Measurements from ENCODE around the gene ZNF385A. TPM values are rescaled to one million over a fixed set of nuclear protein-coding genes. Genes with fewer than 3 reads are reported as not detected.
"Not testable (repeated sequence)": the region's sequence is repeated elsewhere in the genome, so short reads cannot be mapped to it uniquely, and the experiment has no call there.

Gene ZNF385A
- polyA plus RNA-seq, 1 donor, result 4.7 TPM

DNA sequence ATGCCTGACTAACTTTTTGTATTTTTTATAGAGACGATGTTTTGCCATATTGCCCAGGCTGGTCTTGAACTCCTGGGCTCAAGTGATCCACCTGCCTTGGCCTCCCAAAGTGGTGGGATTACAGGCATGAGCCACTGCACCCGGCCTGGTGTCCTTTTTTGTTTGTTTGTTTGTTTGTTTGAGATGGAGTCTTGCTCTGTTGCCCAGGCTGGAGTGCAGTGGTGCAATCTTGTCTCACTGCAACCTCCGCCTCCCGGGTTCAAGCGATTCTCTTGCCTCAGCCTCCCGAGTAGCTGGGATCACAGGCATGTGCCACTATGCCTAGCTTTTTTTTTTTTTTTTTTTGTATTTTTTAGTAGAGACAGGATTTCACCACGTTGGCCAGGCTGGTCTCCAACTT is 30.3 kb downstream of the ZNF385A start:
- H3K9me3 ChIP-seq (ENCODE audit: control insufficient read depth, low read depth, low read length); H3K4me1 ChIP-seq (ENCODE audit: control insufficient read depth, insufficient read depth, low read length); H3K27ac ChIP-seq (ENCODE audit: low read length); H3K4me3 ChIP-seq (ENCODE audit: low read length); DNase-seq; H3K27me3 ChIP-seq (ENCODE audit: control insufficient read depth, insufficient read depth, low read length): not testable (repeated sequence)
- no CpG with 5 or more reads among the region's 7 CpGs for WGBS (ENCODE audit: insufficient coverage, low lambda C conversion rate)
- H3K36me3 ChIP-seq (ENCODE audit: control insufficient read depth, insufficient read depth, low read length), result peaks cover 27% of the 10 kb centered on the region

DNA sequence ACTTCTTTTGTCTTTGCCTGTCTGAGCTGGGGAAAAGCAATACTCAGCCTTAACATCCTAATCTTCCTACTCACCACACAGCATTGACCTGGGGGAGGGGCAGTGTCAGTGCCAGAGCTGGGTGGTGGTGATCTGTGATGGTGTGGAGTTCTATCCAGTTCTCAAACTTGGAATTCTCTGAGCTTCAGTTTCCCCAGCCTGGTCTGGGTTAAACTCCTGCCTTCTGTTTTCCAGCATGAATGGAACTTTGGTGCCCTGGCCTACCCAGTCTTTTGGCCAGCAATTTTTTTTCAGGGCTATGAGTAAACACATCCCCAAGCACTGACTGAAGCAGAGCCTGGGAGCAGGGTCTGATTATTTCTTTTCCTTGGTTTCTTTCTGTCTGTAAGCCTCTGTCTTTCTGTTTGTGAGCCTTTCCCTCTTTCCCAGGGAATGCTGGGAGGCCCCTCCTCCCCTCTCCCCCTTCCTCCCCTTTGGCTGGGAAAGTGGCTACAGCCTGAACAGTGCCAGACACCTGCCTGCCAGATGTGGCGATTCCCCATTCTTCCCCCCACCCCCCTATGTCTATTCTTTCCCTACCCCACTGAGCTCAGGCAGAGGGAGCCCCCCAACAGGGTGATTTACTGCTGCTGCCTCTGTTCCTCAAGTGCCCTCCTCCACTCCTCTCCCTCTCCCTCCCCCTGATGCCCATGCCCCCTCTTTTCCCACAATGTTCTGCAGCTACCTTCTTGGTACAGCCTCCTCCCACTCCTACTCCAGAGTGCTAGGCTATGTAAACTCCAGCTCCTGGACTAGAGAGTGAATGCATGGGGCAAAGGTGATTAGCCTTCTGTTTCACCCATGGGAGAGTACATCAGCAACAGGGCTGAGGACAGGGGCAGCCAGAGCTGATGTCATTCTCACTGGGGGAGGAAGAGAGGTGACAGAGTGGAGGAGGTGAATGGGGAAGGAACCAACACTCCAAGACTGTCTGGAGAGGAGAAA is 31.4 kb downstream of the ZNF385A start:
- peak in 1 of 2 donors; percentile 66 for DNase-seq
- Histone ChIP-seq H3K27me3 (ENCODE audit: control insufficient read depth, insufficient read depth, low read length) (no peaks in the 10 kb centered on the region), H3K36me3 (ENCODE audit: control insufficient read depth, insufficient read depth, low read length) (peaks cover 36% of the 10 kb centered on the region), H3K9me3 (ENCODE audit: control insufficient read depth, low read depth, low read length) (no peaks in the 10 kb centered on the region), H3K27ac (ENCODE audit: low read length) (peak overlapping the region; percentile 53), H3K4me3 (ENCODE audit: low read length) (no peak overlapping the region), H3K4me1 (ENCODE audit: control insufficient read depth, insufficient read depth, low read length) (peaks cover 8% of the 10 kb centered on the region)
- WGBS (ENCODE audit: insufficient coverage, low lambda C conversion rate), result no CpG with 5 or more reads among the region's 1 CpG

DNA sequence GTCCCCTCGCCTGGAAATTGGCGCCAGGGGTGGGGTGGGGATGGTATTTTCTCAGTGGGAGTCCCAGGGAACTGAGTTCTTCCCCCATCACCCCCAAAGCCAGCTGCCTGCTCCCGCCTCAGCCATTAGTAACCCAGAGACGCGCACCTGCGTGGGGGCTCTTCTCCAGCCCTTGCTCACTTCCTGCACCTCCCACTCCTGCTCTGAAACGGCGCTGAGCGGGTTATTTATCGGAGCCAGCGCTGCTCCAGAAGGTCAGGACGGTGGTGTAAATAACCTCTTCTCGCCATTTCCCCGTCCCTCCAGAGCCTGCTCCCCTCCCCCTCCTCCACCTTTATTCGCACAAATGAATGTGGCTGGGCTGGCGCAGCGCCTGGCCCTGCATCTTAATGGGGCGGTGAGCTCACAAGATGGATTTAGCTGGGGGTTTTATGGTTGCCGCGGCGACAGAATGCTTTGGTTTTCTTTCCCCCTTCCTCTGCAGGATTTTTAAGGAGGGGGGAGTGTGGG is 32.5 kb downstream of the ZNF385A start:
- H3K27ac ChIP-seq (ENCODE audit: low read length), result peak overlapping the region; percentile 53
- no CpG with 5 or more reads among the region's 21 CpGs for WGBS (ENCODE audit: insufficient coverage, low lambda C conversion rate)
- H3K9me3 ChIP-seq (ENCODE audit: control insufficient read depth, low read depth, low read length), result no peaks in the 10 kb centered on the region
- no peak overlapping the region for H3K4me3 ChIP-seq (ENCODE audit: low read length)
- peak in 1 of 2 donors; percentile 69 for DNase-seq
- peaks cover 5% of the 10 kb centered on the region for H3K4me1 ChIP-seq (ENCODE audit: control insufficient read depth, insufficient read depth, low read length)
- peaks cover 46% of the 10 kb centered on the region for H3K36me3 ChIP-seq (ENCODE audit: control insufficient read depth, insufficient read depth, low read length)
- H3K27me3 ChIP-seq (ENCODE audit: control insufficient read depth, insufficient read depth, low read length), result no peaks in the 10 kb centered on the region

DNA sequence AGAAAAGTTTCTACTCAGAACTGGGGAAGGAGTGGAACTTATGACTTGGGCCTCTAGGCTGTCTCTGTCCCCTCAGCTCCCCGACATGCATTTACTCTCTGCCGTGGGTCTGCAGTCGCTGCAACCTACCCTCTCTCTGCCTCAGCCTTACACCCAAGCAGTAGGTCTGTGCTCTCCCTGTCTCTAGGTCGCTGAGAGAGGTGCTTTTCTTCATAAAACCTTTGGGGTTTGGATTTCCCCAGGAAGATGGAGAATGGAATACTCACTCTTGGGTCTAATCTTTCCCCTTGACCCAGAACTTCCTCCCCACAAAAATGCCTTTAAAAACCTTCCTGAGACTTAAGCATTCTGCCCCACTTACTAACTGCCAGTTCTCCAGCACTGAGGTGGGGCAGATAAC is 33.2 kb downstream of the ZNF385A start:
- no CpG with 5 or more reads among the region's 4 CpGs for WGBS (ENCODE audit: insufficient coverage, low lambda C conversion rate)
- peaks cover 5% of the 10 kb centered on the region for H3K4me1 ChIP-seq (ENCODE audit: control insufficient read depth, insufficient read depth, low read length)
- H3K36me3 ChIP-seq (ENCODE audit: control insufficient read depth, insufficient read depth, low read length), result peaks cover 54% of the 10 kb centered on the region
- H3K27ac ChIP-seq (ENCODE audit: low read length), result peak overlapping the region; percentile 53
- H3K9me3 ChIP-seq (ENCODE audit: control insufficient read depth, low read depth, low read length), result no peaks in the 10 kb centered on the region
- H3K27me3 ChIP-seq (ENCODE audit: control insufficient read depth, insufficient read depth, low read length), result no peaks in the 10 kb centered on the region
- no peak overlapping the region for H3K4me3 ChIP-seq (ENCODE audit: low read length)
- no peak for DNase-seq

DNA sequence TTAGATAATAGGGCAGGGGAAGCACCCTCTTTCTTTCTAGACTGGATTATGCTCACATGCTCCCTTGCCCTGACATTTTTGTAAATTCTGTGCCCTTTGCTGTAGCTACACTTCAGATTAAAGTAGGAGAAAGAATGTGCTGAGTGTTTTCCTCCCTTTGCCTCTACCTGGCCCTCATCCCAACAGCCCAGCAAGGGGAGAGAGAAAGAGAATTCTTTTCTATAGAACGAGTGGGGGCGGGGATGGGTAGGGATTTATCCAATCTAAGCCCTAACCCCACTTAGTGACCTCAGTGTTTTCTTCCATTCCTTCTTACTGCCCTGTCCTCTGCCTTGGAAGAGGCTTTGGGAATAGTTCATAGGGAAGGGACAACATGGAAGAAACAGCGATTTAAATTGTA is 33.8 kb downstream of the ZNF385A start:
- Histone ChIP-seq H3K9me3 (ENCODE audit: control insufficient read depth, low read depth, low read length) (no peaks in the 10 kb centered on the region), H3K4me3 (ENCODE audit: low read length) (no peak overlapping the region), H3K4me1 (ENCODE audit: control insufficient read depth, insufficient read depth, low read length) (peaks cover 5% of the 10 kb centered on the region), H3K36me3 (ENCODE audit: control insufficient read depth, insufficient read depth, low read length) (peaks cover 57% of the 10 kb centered on the region), H3K27ac (ENCODE audit: low read length) (no peak overlapping the region), H3K27me3 (ENCODE audit: control insufficient read depth, insufficient read depth, low read length) (no peaks in the 10 kb centered on the region)
- DNase-seq, result no peak
- no CpG with 5 or more reads among the region's 3 CpGs for WGBS (ENCODE audit: insufficient coverage, low lambda C conversion rate)

DNA sequence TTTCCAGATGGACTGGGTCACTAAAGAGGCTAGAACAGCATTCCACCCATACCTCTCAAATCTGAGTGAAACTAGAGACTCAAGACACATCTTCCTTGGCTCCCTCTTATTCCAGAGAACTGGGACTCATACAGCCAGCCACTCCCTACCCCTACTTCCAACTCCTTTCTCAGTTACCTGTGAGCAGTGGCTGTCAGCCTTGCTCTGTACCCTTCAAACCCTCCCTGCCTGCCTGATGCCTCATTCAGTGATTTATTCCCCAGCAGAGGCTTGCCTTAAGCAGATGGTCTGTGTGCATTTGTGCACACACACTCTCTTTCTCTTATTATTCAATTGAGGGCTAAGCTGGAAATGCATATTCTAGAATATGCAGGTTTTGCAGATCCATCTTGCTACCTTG is 34.9 kb downstream of the ZNF385A start:
- H3K4me3 ChIP-seq (ENCODE audit: low read length), result no peak overlapping the region
- DNase-seq, result no peak
- H3K36me3 ChIP-seq (ENCODE audit: control insufficient read depth, insufficient read depth, low read length), result peaks cover 66% of the 10 kb centered on the region
- no peaks in the 10 kb centered on the region for H3K9me3 ChIP-seq (ENCODE audit: control insufficient read depth, low read depth, low read length)
- no peaks in the 10 kb centered on the region for H3K27me3 ChIP-seq (ENCODE audit: control insufficient read depth, insufficient read depth, low read length)
- H3K27ac ChIP-seq (ENCODE audit: low read length), result no peak overlapping the region
- peaks cover 5% of the 10 kb centered on the region for H3K4me1 ChIP-seq (ENCODE audit: control insufficient read depth, insufficient read depth, low read length)

DNA sequence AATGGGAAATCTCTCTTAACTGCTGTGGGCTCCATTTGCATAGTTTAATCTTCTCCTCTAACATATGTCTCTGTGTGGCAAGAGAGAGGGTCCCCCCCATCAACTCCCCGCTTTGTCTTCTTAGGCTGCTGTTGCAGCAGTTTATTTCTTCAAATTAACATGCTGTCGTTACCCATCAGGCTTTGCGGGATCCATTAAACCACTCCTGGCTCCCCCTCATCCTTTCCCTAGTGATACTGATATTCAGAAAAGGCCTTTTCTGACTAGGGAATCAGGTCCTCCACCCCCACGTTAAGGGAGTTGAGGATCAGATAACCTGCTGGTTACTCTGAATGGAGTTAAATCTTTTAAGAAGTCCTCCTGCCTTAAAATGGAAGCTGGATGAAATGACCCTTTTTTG is 35.5 kb downstream of the ZNF385A start:
- Histone ChIP-seq H3K27me3 (ENCODE audit: control insufficient read depth, insufficient read depth, low read length) (no peaks in the 10 kb centered on the region), H3K9me3 (ENCODE audit: control insufficient read depth, low read depth, low read length) (no peaks in the 10 kb centered on the region), H3K36me3 (ENCODE audit: control insufficient read depth, insufficient read depth, low read length) (peaks cover 67% of the 10 kb centered on the region), H3K4me3 (ENCODE audit: low read length) (no peak overlapping the region), H3K4me1 (ENCODE audit: control insufficient read depth, insufficient read depth, low read length) (peaks cover 5% of the 10 kb centered on the region), H3K27ac (ENCODE audit: low read length) (no peak overlapping the region)
- no peak for DNase-seq
- 92% methylated on average over 2 of the region's 4 CpGs for WGBS (ENCODE audit: insufficient coverage, low lambda C conversion rate)

DNA sequence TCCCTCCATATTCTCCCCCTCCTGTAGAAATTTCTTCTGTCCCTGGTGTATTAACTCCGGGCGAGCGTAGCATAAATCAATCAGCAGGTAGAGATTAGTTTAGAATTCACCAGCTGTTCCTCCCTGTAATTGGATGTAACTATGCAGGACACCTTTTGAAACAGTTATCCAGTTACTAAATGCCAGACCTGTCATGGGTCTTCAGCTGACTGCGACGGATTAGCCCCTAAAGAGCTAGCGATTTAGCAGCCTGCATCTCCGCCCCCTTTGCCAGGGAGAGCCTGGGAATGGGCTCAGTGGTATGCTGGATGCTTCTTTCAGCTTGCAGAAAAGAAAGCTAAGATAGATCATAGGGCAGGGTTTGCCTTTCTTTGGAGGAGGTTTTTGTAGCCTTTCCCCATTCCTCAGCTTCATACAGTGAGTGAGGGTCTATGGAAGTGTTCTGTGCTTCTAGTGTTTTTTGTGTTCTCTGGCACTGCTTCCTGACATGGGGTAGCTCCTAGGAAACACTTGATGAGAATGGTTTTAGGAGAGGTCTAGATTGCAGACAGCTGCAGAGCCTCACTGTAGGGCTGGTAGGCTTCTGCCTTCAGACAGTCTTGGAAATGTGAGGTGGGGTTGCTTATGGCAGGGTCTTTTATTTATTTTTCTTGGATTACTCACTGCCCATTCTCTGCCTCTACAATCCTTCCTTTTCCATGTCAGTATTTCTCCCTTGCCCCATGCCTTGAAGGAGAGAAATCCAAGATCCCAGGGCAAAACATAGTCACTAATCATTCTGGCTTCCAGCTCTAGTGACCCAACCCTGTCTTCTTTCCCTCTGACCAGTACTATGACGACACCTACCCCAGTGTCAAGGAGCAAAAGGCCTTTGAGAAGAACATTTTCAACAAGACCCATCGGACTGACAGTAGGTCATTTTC is 42.9 kb downstream of the ZNF385A start:
- no CpG with 5 or more reads among the region's 9 CpGs for WGBS (ENCODE audit: insufficient coverage, low lambda C conversion rate)

DNA sequence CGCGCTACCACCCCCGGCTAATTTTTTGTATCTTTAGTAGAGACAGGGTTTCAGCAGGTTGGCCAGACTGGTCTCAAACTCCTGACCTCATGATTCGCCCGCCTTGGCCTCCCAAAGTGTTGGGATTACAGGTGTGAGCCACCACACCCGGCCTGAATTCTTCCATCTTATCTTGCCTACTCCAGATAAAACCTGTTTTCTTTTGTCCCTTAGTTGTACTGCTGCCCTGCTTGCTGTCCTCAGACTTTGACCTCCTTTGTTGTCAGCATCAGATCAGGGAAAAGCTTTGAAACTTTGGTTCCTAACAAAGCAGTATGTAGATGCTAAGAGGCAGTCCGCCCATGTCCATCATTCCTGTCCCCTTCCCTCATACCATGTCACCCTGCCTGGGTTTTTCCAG is 43.7 kb downstream of the ZNF385A start:
- Histone ChIP-seq H3K27me3 (ENCODE audit: control insufficient read depth, insufficient read depth, low read length) (no peaks in the 10 kb centered on the region), H3K4me3 (ENCODE audit: low read length) (no peak overlapping the region), H3K9me3 (ENCODE audit: control insufficient read depth, low read depth, low read length) (no peaks in the 10 kb centered on the region), H3K36me3 (ENCODE audit: control insufficient read depth, insufficient read depth, low read length) (peaks cover 49% of the 10 kb centered on the region), H3K4me1 (ENCODE audit: control insufficient read depth, insufficient read depth, low read length) (peaks cover 20% of the 10 kb centered on the region), H3K27ac (ENCODE audit: low read length) (no peak overlapping the region)
- DNase-seq, result peak in 1 of 2 donors; percentile 54
- 17% methylated on average over 1 of the region's 7 CpGs for WGBS (ENCODE audit: insufficient coverage, low lambda C conversion rate)

More for the DNA sequence above, 42.9 kb downstream of the ZNF385A start:
- no peak for DNase-seq
- Histone ChIP-seq H3K9me3 (ENCODE audit: control insufficient read depth, low read depth, low read length) (no peaks in the 10 kb centered on the region), H3K4me3 (ENCODE audit: low read length) (no peak overlapping the region), H3K27ac (ENCODE audit: low read length) (no peak overlapping the region), H3K4me1 (ENCODE audit: control insufficient read depth, insufficient read depth, low read length) (peaks cover 20% of the 10 kb centered on the region), H3K27me3 (ENCODE audit: control insufficient read depth, insufficient read depth, low read length) (no peaks in the 10 kb centered on the region), H3K36me3 (ENCODE audit: control insufficient read depth, insufficient read depth, low read length) (peaks cover 55% of the 10 kb centered on the region)

DNA sequence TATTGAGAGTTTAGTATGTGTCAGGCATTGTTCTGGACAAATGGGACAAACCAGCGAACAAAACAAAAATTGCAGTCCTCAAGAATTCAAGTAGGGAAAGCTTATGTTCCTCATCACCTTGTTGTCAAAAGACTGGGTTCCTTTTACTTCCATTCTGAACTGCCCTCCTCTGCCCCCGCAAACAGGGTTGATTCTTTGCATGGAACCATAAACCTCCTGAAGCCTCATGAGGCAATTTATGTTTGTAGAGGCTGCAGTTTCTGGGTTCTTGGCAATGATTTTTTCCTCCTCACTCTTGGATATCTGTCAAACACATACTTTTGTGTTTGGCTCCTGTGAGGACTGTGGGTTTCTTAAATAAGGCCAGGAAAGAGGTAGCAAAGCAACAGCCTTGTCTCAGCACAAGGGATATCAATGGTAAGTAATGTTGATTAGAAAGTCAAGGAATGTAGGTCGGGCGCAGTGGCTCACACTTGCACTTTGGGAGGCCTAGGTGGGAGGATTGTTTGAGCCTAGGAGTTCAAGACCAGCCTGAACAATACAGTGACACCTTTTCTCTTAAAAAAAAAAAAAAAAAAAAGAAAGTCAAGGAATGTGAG is 45.7 kb downstream of the ZNF385A start:
- no peak for DNase-seq
- Histone ChIP-seq H3K27me3 (ENCODE audit: control insufficient read depth, insufficient read depth, low read length) (no peaks in the 10 kb centered on the region), H3K36me3 (ENCODE audit: control insufficient read depth, insufficient read depth, low read length) (peaks cover 38% of the 10 kb centered on the region), H3K4me3 (ENCODE audit: low read length) (no peak overlapping the region), H3K9me3 (ENCODE audit: control insufficient read depth, low read depth, low read length) (no peaks in the 10 kb centered on the region), H3K4me1 (ENCODE audit: control insufficient read depth, insufficient read depth, low read length) (peaks cover 20% of the 10 kb centered on the region), H3K27ac (ENCODE audit: low read length) (no peak overlapping the region)
- 100% methylated on average over 1 of the region's 4 CpGs for WGBS (ENCODE audit: insufficient coverage, low lambda C conversion rate)
